ENCODE measurements around the gene SCUBE1.

DNA sequence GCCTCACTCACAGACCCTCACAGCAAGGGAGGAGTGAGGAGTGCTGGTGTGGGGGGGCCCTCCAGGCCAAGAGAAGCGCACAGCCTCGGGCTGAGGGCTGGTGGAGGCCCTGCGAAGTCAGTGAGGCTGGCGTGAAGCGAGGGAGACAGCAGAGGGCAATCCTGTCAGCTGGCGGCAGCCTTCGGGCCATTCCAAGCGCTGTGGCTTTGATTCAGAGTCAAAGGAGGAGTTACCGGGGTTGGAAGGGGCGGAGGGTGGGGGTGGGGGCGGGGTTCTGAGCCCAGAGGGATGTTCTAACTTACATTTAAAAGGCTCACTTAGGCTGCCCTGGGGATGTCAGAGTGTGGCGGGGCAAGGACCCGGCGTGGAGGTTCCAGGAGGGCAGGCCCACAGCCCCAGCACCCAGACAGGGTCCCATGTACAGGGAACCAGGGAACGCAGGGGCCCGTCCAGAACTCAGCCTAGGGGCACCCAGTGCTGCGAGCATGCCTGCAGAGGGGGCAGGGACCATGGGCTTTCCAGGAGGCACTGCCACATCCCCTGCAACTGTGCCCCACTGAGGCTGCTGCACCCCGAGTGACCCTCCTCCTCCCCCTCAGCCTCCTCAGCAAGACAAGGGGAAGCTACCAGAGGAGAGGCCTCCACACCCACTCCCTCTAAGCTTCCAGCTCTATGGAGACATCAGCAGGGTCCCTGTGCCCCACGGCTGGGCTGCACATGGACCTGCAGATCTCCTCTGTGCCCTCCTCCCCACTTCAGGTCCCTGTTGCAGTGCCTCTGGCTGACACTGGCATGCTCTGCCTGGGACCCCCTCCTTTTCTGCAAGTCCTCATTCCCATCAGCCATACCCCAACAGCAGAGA is 116.6 kb downstream of the SCUBE1 start:
- TF ChIP-seq, protein P1, sequence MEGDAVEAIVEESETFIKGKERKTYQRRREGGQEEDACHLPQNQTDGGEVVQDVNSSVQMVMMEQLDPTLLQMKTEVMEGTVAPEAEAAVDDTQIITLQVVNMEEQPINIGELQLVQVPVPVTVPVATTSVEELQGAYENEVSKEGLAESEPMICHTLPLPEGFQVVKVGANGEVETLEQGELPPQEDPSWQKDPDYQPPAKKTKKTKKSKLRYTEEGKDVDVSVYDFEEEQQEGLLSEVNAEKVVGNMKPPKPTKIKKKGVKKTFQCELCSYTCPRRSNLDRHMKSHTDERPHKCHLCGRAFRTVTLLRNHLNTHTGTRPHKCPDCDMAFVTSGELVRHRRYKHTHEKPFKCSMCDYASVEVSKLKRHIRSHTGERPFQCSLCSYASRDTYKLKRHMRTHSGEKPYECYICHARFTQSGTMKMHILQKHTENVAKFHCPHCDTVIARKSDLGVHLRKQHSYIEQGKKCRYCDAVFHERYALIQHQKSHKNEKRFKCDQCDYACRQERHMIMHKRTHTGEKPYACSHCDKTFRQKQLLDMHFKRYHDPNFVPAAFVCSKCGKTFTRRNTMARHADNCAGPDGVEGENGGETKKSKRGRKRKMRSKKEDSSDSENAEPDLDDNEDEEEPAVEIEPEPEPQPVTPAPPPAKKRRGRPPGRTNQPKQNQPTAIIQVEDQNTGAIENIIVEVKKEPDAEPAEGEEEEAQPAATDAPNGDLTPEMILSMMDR (conservative IDR thresholded peaks at IDR 0.05; ENCODE audit: low read length) = no peak
- no peak for TF ChIP-seq EZH2phosphoT487 (IDR thresholded peaks at IDR 0.05; ENCODE audit: borderline replicate concordance)

All from Loucy (cell line).